Measurements from ENCODE around the gene SLC7A6OS. TPM values are rescaled to one million over a fixed set of nuclear protein-coding genes. Genes with fewer than 3 reads are reported as not detected.

Gene SLC7A6OS
- total and polyA plus RNA-seq, 10 of the 15 experiments (the other 5 are each of a cell fraction or from before 2014, with no cell fraction given), result 2.9 to 27.4 (median 16.9) TPM

- FAIRE-seq, result no peak
- intact Hi-C loops (cut with micrococcal nuclease; ENCODE audit: unreplicated experiment), result no loop called here
- POLR2A ChIA-PET, result interaction anchor here (1.0 to 12.2 kb wide), 6 partner anchors 10 to 37 kb away, joined by 3 to 177 read pairs (median 4); partner anchors contain the start of genes PRMT7 and SLC7A6OS
Measured at GRCh38 chr16:68273459-68273858, 37.3 kb downstream of the SLC7A6OS start.

More at GRCh38 chr16:68273459-68273858, 37.3 kb downstream of the SLC7A6OS start:
- H4K20me1 ChIP-seq (ENCODE audit: control insufficient read depth, insufficient read depth), result no peaks in the 10 kb centered on the region
- in situ Hi-C loops (cut with MboI), result no loop called here
- no peak overlapping the region for H2AFZ ChIP-seq (ENCODE audit: control insufficient read depth, low read depth, low read length)
- BruUV-seq (replicated peaks), result no TSS peak
- no peak overlapping the region for H3K9ac ChIP-seq (ENCODE audit: control insufficient read depth, insufficient read depth, low read length)
- no peaks in the 10 kb centered on the region for H3K9me3 ChIP-seq (replicated peaks; ENCODE audit: control insufficient read depth, insufficient read depth, low read length)
- H3K36me3 ChIP-seq (ENCODE audit: control insufficient read depth in 2 of 2, insufficient read depth in 2 of 2, low read length in 1 of 2), result peaks cover 9 to 18% of the 10 kb centered on the region in 2 experiments; a peak in 3 of 4 replicates
- peaks cover 58% of the 10 kb centered on the region for H3K79me2 ChIP-seq (ENCODE audit: control insufficient read depth, insufficient read depth, low read length)
- peak overlapping the region; percentile 45 for H3K4me2 ChIP-seq (ENCODE audit: control insufficient read depth, insufficient read depth)
- no peak overlapping the region for H3K4me3 ChIP-seq
- RAD21 ChIA-PET (ENCODE audit: unreplicated experiment), result interaction anchor here (1.1 to 4.1 kb wide), 7 partner anchors 10 to 56 kb away, joined by 4 to 32 read pairs (median 10); partner anchors contain the start of gene SLC7A6
- CTCF ChIA-PET, result interaction anchor here (0.7 to 2.5 kb wide), 5 partner anchors 10 to 191 kb away, joined by 3 to 12 read pairs (median 9); partner anchors contain the start of gene SLC7A6
- no peaks in the 10 kb centered on the region for H3K27me3 ChIP-seq (replicated peaks in 1 of 2; ENCODE audit: control insufficient read depth in 2 of 2, insufficient read depth in 2 of 2, low read length in 1 of 2)
- SMC1A ChIA-PET (ENCODE audit: uncharacterized antibody, unreplicated experiment), result interaction anchor here (1.7 to 18.5 kb wide), 5 partner anchors 5 to 54 kb away, joined by 8 to 253 read pairs (median 15); partner anchors contain the start of genes PRMT7, SLC7A6 and SLC7A6OS
- no peak for TF ChIP-seq SMARCA5 (IDR thresholded peaks at IDR 0.05)
- no peak for TF ChIP-seq IRF5 (IDR thresholded peaks at IDR 0.05; ENCODE audit: borderline replicate concordance)
- TF ChIP-seq EZH2 (IDR thresholded peaks at IDR 0.05; ENCODE audit: borderline replicate concordance, control insufficient read depth, low read depth, low read length), result no peak
- TF ChIP-seq NFYA (IDR thresholded peaks at IDR 0.05; ENCODE audit: borderline replicate concordance, low read depth, low read length), result no peak
- no peak for TF ChIP-seq BCL3 (IDR thresholded peaks at IDR 0.05; ENCODE audit: borderline replicate concordance, insufficient read depth, low read depth, low read length, poor library complexity, severe bottlenecking)
- TF ChIP-seq REST (IDR thresholded peaks at IDR 0.05; ENCODE audit: low read depth, low read length), result no peak
- TF ChIP-seq ZNF207 (IDR thresholded peaks at IDR 0.05; ENCODE audit: borderline replicate concordance), result no peak
- no peak for TF ChIP-seq ZBTB11 (CRISPR knock-in tag; IDR thresholded peaks at IDR 0.05)
- TF ChIP-seq NR2F1 (conservative IDR thresholded peaks at IDR 0.05), result no peak
- no peak for TF ChIP-seq CEBPB (IDR thresholded peaks at IDR 0.05; ENCODE audit: borderline replicate concordance in 1 of 2, low read depth in 2 of 2, low read length in 2 of 2)
- TF ChIP-seq TCF7 (IDR thresholded peaks at IDR 0.05; ENCODE audit: borderline replicate concordance), result no peak
- H3K27ac ChIP-seq (ENCODE audit: control insufficient read depth, insufficient read depth), result peak overlapping the region; percentile 41
- H3K4me1 ChIP-seq (ENCODE audit: control insufficient read depth, insufficient read depth, low read length), result peaks cover 45% of the 10 kb centered on the region
- 98% methylated on average over 5 of the region's 5 CpGs for WGBS (ENCODE audit: insufficient coverage, insufficient replicate concordance, low lambda C conversion rate, missing lambda C conversion rate)
- ATAC-seq (no peak), DNase-seq (ENCODE audit: low read depth, low spot score) (no peak)
